HG03025 (cell line): ENCODE data around the gene PAPOLB.

Experiments used
- ATAC-seq: cut with Tn5 transposase; IDR thresholded peaks from one replicate; pipeline ENCODE4 v1.9.1; 2021; ENCODE audit warnings: mild to moderate bottlenecking, moderate library complexity; ENCODE audit not compliant: unreplicated experiment, low FRiP score

PAPOLB gene

GRCh38 chr7:4842319-4843064 lies 19.3 kb downstream of the PAPOLB start:
- no peak for ATAC-seq

- no peak for ATAC-seq
Observed at GRCh38 chr7:4841836-4842235, 20.0 kb downstream of the PAPOLB start.

- ATAC-seq: no peak
Observed at GRCh38 chr7:4841007-4841784, 20.6 kb downstream of the PAPOLB start.

GRCh38 chr7:4840079-4840501 lies 21.7 kb downstream of the PAPOLB start:
- ATAC-seq: no peak

GRCh38 chr7:4838626-4839334 lies 23.1 kb downstream of the PAPOLB start:
- no peak for ATAC-seq

- ATAC-seq: no peak
Observed at GRCh38 chr7:4837803-4838625, 23.8 kb downstream of the PAPOLB start.

GRCh38 chr7:4837041-4837802 lies 24.6 kb downstream of the PAPOLB start:
- ATAC-seq: no peak

GRCh38 chr7:4836206-4836661 lies 25.6 kb downstream of the PAPOLB start:
- no peak for ATAC-seq

- ATAC-seq: no peak
Observed at GRCh38 chr7:4835398-4836205, 26.2 kb downstream of the PAPOLB start.

- ATAC-seq: no peak
Observed at GRCh38 chr7:4834601-4835397, 27.0 kb downstream of the PAPOLB start.

GRCh38 chr7:4833691-4834600 lies 27.9 kb downstream of the PAPOLB start:
- no peak for ATAC-seq

- ATAC-seq: no peak
Observed at GRCh38 chr7:4833176-4833575, 28.7 kb downstream of the PAPOLB start.

GRCh38 chr7:4832711-4833110 lies 29.1 kb downstream of the PAPOLB start:
- no peak for ATAC-seq

- no peak for ATAC-seq
Observed at GRCh38 chr7:4831723-4832495, 29.9 kb downstream of the PAPOLB start.

GRCh38 chr7:4830176-4830575 lies 31.7 kb downstream of the PAPOLB start:
- ATAC-seq: no peak

- ATAC-seq: no peak
Observed at GRCh38 chr7:4828720-4829383, 33.0 kb downstream of the PAPOLB start.
